HG03575 (cell line): ENCODE results near the gene SAMD11.

ENCODE experiments used
- ATAC-seq: cut with Tn5 transposase; IDR thresholded peaks from one replicate; pipeline ENCODE4 v1.9.1; 2021; ENCODE audit not compliant: unreplicated experiment, insufficient number of reproducible peaks, low FRiP score; ENCODE audit errors: extremely low read depth

The SAMD11 gene

GRCh38 chr1:904310-904950 is 19.3 kb upstream of the SAMD11 start:
- ATAC-seq, result no peak

- no peak for ATAC-seq
These were observed 18.5 kb upstream of the SAMD11 start for GRCh38 chr1:905071-905749.

GRCh38 chr1:905811-906599 is 17.7 kb upstream of the SAMD11 start:
- ATAC-seq, result no peak

GRCh38 chr1:906600-907420 is 16.9 kb upstream of the SAMD11 start:
- no peak for ATAC-seq

- no peak for ATAC-seq
These were observed 15.9 kb upstream of the SAMD11 start for GRCh38 chr1:907611-908451.

- ATAC-seq, result no peak
These were observed 15.1 kb upstream of the SAMD11 start for GRCh38 chr1:908661-909060.

GRCh38 chr1:909861-910310 is 13.8 kb upstream of the SAMD11 start:
- no peak for ATAC-seq

GRCh38 chr1:910311-910880 is 13.3 kb upstream of the SAMD11 start:
- ATAC-seq, result no peak

- no peak for ATAC-seq
These were observed 12.6 kb upstream of the SAMD11 start for GRCh38 chr1:910881-911721.

GRCh38 chr1:911875-912739 is 11.6 kb upstream of the SAMD11 start:
- ATAC-seq, result no peak

- ATAC-seq, result no peak
These were observed 10.9 kb upstream of the SAMD11 start for GRCh38 chr1:912740-913301.

GRCh38 chr1:913491-914130 is 10.1 kb upstream of the SAMD11 start:
- no peak for ATAC-seq

GRCh38 chr1:914131-914890 is 9.4 kb upstream of the SAMD11 start:
- ATAC-seq, result no peak

GRCh38 chr1:914891-915280 is 8.8 kb upstream of the SAMD11 start:
- no peak for ATAC-seq
